ENCODE results near the gene SLC9A2.

The SLC9A2 gene

GRCh38 chr2:102619414-102620319 lies at the start of gene SLC9A2:
TSS of gene SLC9A2 (plus strand) at chr2:102619553. CDS start at chr2:102619849, 296 bp downstream.
- no peak for DNase-seq (ENCODE audit: low read depth, low spot score)

DNA sequence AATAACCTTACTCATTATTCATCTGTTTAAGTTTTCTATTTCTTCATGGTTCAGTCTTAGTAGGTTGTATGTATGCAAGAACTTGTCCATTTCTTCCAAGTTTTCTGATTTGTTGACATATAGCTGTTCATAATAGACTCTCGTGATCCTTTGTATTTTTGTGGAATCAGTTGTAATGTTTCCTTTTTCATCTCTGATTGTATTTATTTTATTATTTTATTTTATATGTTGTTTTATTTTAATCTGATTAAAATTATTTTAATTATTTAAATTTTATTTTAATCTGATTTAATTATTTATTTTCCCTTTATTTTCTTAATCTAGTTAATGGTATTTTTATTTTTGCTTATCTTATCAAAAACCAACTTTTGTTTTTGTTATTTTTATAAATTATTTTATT lies 43.5 kb upstream of the SLC9A2 start:
- DNase-seq (ENCODE audit: low read depth, low spot score), result no peak

DNA sequence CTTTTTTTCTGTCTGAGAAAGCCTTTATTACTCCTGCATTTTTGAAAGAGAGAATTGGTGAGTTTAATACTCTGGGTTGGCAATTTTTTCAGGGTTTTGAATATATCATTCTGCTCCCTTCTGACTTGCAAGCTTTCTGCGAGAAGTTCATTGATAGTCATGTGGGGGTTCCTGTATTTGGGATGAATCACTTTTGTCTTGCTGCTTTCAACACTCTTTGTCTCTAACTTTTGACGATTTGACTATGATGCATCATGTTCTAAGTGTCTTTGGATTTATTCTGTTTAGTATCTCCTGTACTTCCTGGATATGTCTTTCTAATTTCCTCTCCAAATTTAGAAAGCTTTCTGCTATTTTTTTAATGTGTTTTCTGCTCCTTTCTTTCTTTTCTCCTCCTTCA lies 41.0 kb upstream of the SLC9A2 start:
- no peak for DNase-seq (ENCODE audit: low read depth, low spot score)

DNA sequence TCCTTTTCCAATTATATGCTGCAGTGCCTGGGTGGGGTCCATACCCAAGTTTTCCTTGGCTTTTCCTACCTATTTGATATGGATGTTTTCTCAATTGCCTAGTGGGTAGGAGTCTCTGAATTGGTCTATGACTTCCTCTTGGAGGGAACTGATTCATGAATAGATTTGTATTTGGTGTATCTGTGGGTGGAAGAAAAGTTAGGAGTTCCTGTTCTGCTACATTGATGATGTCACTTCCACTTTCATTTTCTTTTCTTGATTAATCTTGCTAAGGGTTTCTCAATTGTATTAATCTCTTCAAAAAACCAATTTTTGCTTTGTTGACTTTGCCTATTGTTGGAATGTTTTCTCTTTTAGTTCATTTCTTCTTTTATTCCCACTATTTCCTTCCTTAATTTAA lies 37.4 kb upstream of the SLC9A2 start:
- no peak for DNase-seq (ENCODE audit: low read depth, low spot score)

DNA sequence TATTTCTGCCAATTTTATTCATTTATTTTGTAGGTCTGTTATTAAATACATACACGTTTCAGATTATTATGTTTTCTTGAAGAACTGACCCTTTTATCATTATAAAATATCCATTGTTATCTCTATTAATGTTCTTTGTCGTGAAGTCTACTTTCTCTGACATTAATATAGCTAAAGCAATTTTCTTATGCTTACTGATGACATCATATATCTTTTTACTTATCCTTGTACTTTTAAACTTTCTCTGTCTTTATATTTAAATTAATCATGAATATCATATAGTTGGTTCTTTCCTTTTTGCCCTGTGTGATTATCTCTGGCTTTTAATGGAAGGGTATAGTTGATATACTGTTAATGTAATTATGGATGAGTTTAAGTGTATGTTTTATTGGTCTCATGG lies 36.5 kb upstream of the SLC9A2 start:
- no peak for DNase-seq (ENCODE audit: low read depth, low spot score)

DNA sequence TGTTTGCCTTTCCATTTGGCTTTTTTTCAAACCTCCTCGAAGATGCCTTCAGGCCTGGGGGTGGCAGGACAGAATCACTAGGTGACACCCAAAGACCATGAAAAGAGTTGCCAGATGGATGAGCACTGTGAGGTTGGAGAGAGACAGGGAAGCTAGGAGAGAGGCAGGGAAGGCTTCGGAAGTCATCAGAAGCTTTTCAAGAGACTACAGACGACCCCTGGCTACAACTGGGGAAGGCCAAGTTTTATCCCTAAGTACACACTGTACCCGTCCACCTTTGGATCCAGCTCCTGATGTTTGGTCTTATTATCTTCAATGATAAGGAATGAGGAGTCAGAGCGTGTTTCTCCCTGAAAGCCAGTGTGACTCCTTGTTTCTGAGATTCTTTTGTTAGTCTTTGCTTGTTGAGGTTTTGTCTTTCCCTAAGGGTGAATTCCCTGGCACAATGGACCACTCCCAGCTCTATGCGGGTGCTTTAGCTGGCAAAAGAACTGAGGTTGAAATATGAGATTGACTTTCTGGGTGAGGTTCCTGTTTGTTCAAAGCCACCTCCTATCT lies 33.4 kb upstream of the SLC9A2 start:
- no peak for DNase-seq (ENCODE audit: low read depth, low spot score)

DNA sequence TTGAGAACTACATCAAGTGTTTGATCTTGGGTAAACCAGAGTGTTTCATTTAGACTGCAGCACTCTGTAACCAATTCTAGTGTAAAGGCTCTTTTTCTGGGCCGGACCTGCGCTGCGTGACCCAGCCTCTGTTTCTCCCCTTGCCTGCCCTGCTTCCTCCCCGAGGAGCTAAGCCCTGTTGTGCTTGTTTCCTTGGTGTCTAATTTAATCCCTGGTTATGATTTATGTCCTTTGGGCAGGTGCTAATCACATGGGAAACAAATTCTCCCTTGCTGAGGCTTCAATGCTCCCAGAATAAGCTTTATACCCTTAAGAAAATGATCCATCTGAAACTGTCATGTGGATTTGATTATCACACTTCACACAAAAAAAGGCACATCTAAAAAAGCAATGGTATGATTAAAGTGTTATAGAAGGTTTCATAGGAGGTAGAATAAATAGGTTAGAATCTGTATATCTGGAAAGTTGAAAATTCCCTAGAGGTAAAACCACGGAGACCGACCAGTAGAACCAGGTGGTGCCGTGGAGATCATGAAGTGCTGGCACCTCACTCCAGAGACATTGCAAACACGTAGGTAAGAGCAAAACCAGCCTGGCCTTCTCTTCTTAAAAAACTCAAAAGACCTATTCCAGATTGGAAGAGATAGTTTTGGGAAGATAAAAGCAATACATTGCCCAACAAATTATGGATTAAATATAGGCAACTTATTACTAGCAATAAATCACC lies 31.0 kb upstream of the SLC9A2 start:
- no peak for DNase-seq (ENCODE audit: low read depth, low spot score)

DNA sequence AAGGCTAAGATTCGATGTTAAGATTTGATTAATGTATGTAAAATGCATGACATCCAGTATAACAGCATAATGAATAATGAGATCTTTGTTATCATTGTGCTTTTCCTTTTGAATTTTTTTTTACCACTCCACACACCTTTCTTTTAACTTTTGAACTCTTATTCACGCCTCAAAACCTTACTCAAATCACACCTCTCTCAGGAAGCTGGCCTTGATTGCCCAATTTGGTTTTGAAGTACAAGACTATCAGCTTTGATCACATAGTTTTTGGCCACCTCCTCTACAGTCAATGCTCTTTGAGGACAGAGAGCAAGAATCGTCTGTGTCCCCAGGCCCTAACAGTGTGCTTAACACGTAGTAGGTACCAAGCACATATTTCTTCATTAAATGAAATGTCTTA lies 29.9 kb upstream of the SLC9A2 start:
- no peak for DNase-seq (ENCODE audit: low read depth, low spot score)

GRCh38 chr2:102591491-102592045 lies 27.8 kb upstream of the SLC9A2 start:
- DNase-seq (ENCODE audit: low read depth, low spot score), result no peak

DNA sequence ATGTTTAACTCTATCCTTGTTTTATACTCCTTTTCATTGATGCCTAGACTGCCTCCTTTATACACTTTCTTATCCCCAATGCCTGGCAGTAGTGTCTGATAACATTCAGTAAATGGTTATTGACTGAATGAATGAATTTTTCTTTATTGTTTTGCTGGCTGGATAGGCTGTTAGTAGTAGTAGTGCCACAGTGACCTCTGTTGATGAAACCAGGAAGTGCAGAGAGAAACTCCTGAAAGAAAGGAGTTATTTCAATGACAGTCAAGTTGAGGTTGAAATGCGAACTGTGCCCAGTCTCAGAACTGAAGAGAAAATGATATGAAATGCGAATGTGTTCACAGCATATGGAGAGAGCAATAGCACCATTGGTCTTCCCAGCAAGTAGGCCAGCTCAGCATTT lies 26.8 kb upstream of the SLC9A2 start:
- DNase-seq (ENCODE audit: low read depth, low spot score), result no peak

- no peak for DNase-seq (ENCODE audit: low read depth, low spot score)
Observed at GRCh38 chr2:102593516-102593915, 25.8 kb upstream of the SLC9A2 start.

- no peak for DNase-seq (ENCODE audit: low read depth, low spot score)
Observed at GRCh38 chr2:102594445-102595016, 24.8 kb upstream of the SLC9A2 start.

DNA sequence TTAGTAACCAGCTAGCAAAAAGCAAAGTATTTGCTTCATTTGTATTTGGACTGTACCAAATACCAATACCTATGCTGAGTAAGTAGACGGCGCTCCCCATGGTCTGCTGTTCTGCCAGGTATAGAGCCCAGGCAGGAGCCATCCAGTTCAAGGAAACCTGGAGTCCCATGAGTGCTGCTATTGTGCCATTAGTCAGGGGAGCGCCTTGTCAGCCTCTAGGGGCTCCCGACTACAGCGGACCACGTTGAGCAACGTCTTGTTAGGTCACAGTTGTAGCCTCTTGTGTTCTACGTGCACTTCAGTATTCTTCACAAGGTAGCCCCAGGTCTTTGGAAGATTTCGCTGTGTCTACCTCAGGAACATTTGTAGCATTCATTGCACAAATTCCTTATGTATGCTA lies 21.6 kb upstream of the SLC9A2 start:
- no peak for DNase-seq (ENCODE audit: low read depth, low spot score)

DNA sequence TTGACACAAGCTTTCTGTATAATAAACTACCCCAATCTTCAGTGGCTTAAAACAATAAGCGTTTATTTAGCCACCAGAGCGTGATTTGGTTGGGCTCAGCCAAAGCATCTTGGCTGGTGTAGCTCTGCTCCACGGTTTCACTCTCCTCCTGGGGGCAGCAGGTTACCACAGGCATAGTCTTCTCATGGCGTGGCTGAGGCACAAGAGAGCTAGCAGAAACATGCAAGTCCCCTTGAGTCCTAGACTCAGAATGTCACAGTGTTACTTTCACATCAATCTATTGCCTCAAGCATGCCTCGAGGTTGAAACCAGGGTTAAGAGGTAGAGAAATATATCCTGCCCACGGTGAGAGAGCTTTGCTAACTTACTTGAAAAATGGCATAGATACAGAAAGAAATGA lies 19.9 kb upstream of the SLC9A2 start:
- no peak for DNase-seq (ENCODE audit: low read depth, low spot score)

- no peak for DNase-seq (ENCODE audit: low read depth, low spot score)
Observed at GRCh38 chr2:102601730-102602129, 17.6 kb upstream of the SLC9A2 start.

GRCh38 chr2:102603904-102604303 lies 15.4 kb upstream of the SLC9A2 start:
- no peak for DNase-seq (ENCODE audit: low read depth, low spot score)

- DNase-seq (ENCODE audit: low read depth, low spot score), result no peak
Observed at GRCh38 chr2:102604769-102605168, 14.6 kb upstream of the SLC9A2 start.

- DNase-seq (ENCODE audit: low read depth, low spot score), result no peak
Observed at GRCh38 chr2:102606353-102606752, 13.0 kb upstream of the SLC9A2 start.

- peak; percentile 21 for DNase-seq (ENCODE audit: low read depth, low spot score)
Observed at GRCh38 chr2:102615620-102616436, 3.5 kb upstream of the SLC9A2 start.

- no peak for DNase-seq (ENCODE audit: low read depth, low spot score)
Observed at GRCh38 chr2:102618452-102619413, 620 bp upstream of the SLC9A2 start.
